Articular chondrocyte of knee joint (primary cell): ENCODE data around the gene CBLN3. TPM values are rescaled to one million over a fixed set of nuclear protein-coding genes. Genes with fewer than 3 reads are reported as not detected.

Source experiments
- total RNA-seq: library from RNA; depleted of rRNA; stranded (reverse); fragments of >200 nt; gene quantifications from 2 replicates; pipeline ENCODE4 v1.2.3, GENCODE V29; 2012

CBLN3 gene
- total RNA-seq, result 6.1 and 7.5 TPM in 2 replicates

GRCh38 chr14:24429395-24430142 lies at the start of gene CBLN3, which contains the start of gene KHNYN:
CBLN3 (minus strand) TSS chr14:24429668; CDS start chr14:24429054, 614 bp downstream.
KHNYN (plus strand) TSS chr14:24429954; CDS start chr14:24430731, 777 bp downstream.

GRCh38 chr14:24442240-24443052 lies 13.0 kb upstream of the CBLN3 start, which contains the start of gene SDR39U1:
SDR39U1 (minus strand) TSS chr14:24442776; CDS start chr14:24442769, 7 bp downstream.

GRCh38 chr14:24398653-24399446 lies 30.6 kb downstream of the CBLN3 start, which contains the start of gene NYNRIN:
NYNRIN (plus strand) TSS chr14:24399003; CDS start chr14:24399247, 244 bp downstream.

Other genes with a start within 250 kb of the CBLN3 start
- gene IPO4, start 240.9 kb downstream of the CBLN3 start, total RNA-seq, result 33.1 and 35.9 TPM in 2 replicates
- gene TM9SF1, start 234.2 kb downstream of the CBLN3 start, total RNA-seq, result 71.9 and 83.6 TPM in 2 replicates
- gene TSSK4, start 224.0 kb downstream of the CBLN3 start, total RNA-seq, result 0.13 and 0.43 TPM in 2 replicates
- gene CHMP4A, start 216.2 kb downstream of the CBLN3 start, total RNA-seq, result 35.3 and 35.8 TPM in 2 replicates
- gene MDP1, start 213.6 kb downstream of the CBLN3 start, total RNA-seq, result 18.8 and 21.6 TPM in 2 replicates
- 104 and 115 TPM in 2 replicates for gene NEDD8, start 197.3 kb downstream of the CBLN3 start, total RNA-seq
- gene GMPR2, start 196.7 kb downstream of the CBLN3 start, total RNA-seq, result 80.2 and 87.7 TPM in 2 replicates
- gene TINF2, start 187.0 kb downstream of the CBLN3 start, total RNA-seq, result 44.1 and 50.3 TPM in 2 replicates
- 1.1 and 1.6 TPM in 2 replicates for gene TGM1, start 166.5 kb downstream of the CBLN3 start, total RNA-seq
- 14.9 and 17.9 TPM in 2 replicates for gene RABGGTA, start 158.1 kb downstream of the CBLN3 start, total RNA-seq
- gene DHRS1, start 129.9 kb downstream of the CBLN3 start, total RNA-seq, result 11.9 and 12.6 TPM in 2 replicates
- gene NOP9, start 129.8 kb downstream of the CBLN3 start, total RNA-seq, result 15.8 and 17.8 TPM in 2 replicates
- 6.4 and 7.2 TPM in 2 replicates for gene CIDEB, start 121.7 kb downstream of the CBLN3 start, total RNA-seq
- 3.5 and 5.5 TPM in 2 replicates for gene LTB4R2, start 119.5 kb downstream of the CBLN3 start, total RNA-seq
- gene LTB4R, start 118.2 kb downstream of the CBLN3 start, total RNA-seq, result 1.9 and 2.4 TPM in 2 replicates
- gene ADCY4, start 94.6 kb downstream of the CBLN3 start, total RNA-seq, result 99.4 and 106 TPM in 2 replicates
- 180 and 256 TPM in 2 replicates for gene RIPK3, start 89.7 kb downstream of the CBLN3 start, total RNA-seq
- 202 and 302 TPM in 2 replicates for gene NFATC4, start 61.5 kb downstream of the CBLN3 start, total RNA-seq
- gene NYNRIN, start 30.7 kb downstream of the CBLN3 start, total RNA-seq, result 14.0 and 14.4 TPM in 2 replicates
- gene KHNYN, start 286 bp upstream of the CBLN3 start, total RNA-seq, result 51.0 and 53.6 TPM in 2 replicates
- gene SDR39U1, start 13.1 kb upstream of the CBLN3 start, total RNA-seq, result 13.4 and 15.2 TPM in 2 replicates
- gene CMA1, start 78.6 kb upstream of the CBLN3 start, total RNA-seq, result not detected in 2 replicates
- gene CTSG, start 146.6 kb upstream of the CBLN3 start, total RNA-seq, result not detected in 2 replicates
- not detected in 2 replicates for gene GZMH, start 180.0 kb upstream of the CBLN3 start, total RNA-seq
- not detected in 2 replicates for gene GZMB, start 204.5 kb upstream of the CBLN3 start, total RNA-seq